GM06990 (cell line): ENCODE measurements around the gene TTPAL.
"Not testable (repeated sequence)": the region's sequence is repeated elsewhere in the genome, so short reads cannot be mapped to it uniquely, and the experiment has no call there.

Experiments used
- DNase-seq: peaks from one replicate; pipeline ENCODE4 v3.0.0-alpha.2; 2011; ENCODE audit not compliant: insufficient read length; ENCODE audit errors: extremely low read depth
- H3K27me3 ChIP-seq: replicated peaks from 2 replicates; pipeline ENCODE4 v1.6.0; 2011; ENCODE audit warnings: low read length; ENCODE audit not compliant: control insufficient read depth, insufficient read depth
- H3K36me3 ChIP-seq: 2 replicates; pipeline ENCODE4 v1.5.1; 2011; ENCODE audit warnings: low read length; ENCODE audit not compliant: control insufficient read depth, insufficient read depth
- H3K4me3 ChIP-seq: replicated peaks from 2 replicates; pipeline ENCODE4 v1.5.1; 2011; ENCODE audit warnings: low read depth, mild to moderate bottlenecking, control low read depth, low read length
- CTCF ChIP-seq: IDR thresholded peaks from 2 replicates; pipeline ENCODE4 v1.5.1; 2011; ENCODE audit warnings: low read length, control low read depth, mild to moderate bottlenecking, inconsistent platforms; ENCODE audit not compliant: insufficient read depth, poor library complexity, severe bottlenecking

Gene TTPAL

GRCh38 chr20:44468044-44468782, 7.5 kb upstream of the TTPAL start:
- TF ChIP-seq CTCF: no peak
- H3K4me3 ChIP-seq: no peak overlapping the region
- H3K27me3 ChIP-seq: no peaks in the 10 kb centered on the region; the same call in 1 of the 2 replicates
- DNase-seq: no peak
- H3K36me3 ChIP-seq: no peaks in the 10 kb centered on the region

GRCh38 chr20:44470327-44470726, 5.3 kb upstream of the TTPAL start:
- no peak for TF ChIP-seq CTCF
- Histone ChIP-seq H3K27me3 (no peaks in the 10 kb centered on the region; the same call in 1 of the 2 replicates), H3K4me3 (no peak overlapping the region), H3K36me3 (no peaks in the 10 kb centered on the region)
- DNase-seq: no peak

- Histone ChIP-seq H3K36me3 (no peaks in the 10 kb centered on the region), H3K27me3 (no peaks in the 10 kb centered on the region), H3K4me3 (no peak overlapping the region)
- DNase-seq: no peak
- peak; percentile 11 for TF ChIP-seq CTCF
Measured at GRCh38 chr20:44471481-44471882, 4.2 kb upstream of the TTPAL start.

GRCh38 chr20:44472283-44472682, 3.4 kb upstream of the TTPAL start:
- H3K36me3 ChIP-seq, DNase-seq, H3K4me3 ChIP-seq, H3K27me3 ChIP-seq: not testable (repeated sequence)

- no peak for TF ChIP-seq CTCF
- no peak for DNase-seq
- peaks cover 5% of the 10 kb centered on the region for H3K36me3 ChIP-seq
- H3K27me3 ChIP-seq: no peaks in the 10 kb centered on the region
- H3K4me3 ChIP-seq: peak overlapping the region; percentile 86
Measured at GRCh38 chr20:44475372-44475693, 341 bp upstream of the TTPAL start.

- H3K4me3 ChIP-seq: peak overlapping the region; percentile 86; the same call in 1 of the 2 replicates
Measured at GRCh38 chr20:44477151-44477550, 1.5 kb downstream of the TTPAL start.

More at GRCh38 chr20:44477151-44477550, 1.5 kb downstream of the TTPAL start:
- peaks cover 11% of the 10 kb centered on the region for H3K36me3 ChIP-seq
- DNase-seq: no peak
- no peak for TF ChIP-seq CTCF
- H3K27me3 ChIP-seq: no peaks in the 10 kb centered on the region
